ENCODE measurements around the gene LPP. TPM values are rescaled to one million over a fixed set of nuclear protein-coding genes. Genes with fewer than 3 reads are reported as not detected.

LPP gene
- total RNA-seq, 1 experiment from 2014 or later = 54.0 TPM

- no peak overlapping the region for H2AFZ ChIP-seq (ENCODE audit: low read depth, low read length, poor library complexity, severe bottlenecking)
- no peak overlapping the region for H3K4me2 ChIP-seq (ENCODE audit: low read length)
- H3K9me2 ChIP-seq (ENCODE audit: insufficient read depth) = no peaks in the 10 kb centered on the region
- no peaks in the 10 kb centered on the region for H3K9me3 ChIP-seq (ENCODE audit: control insufficient read depth in 1 of 2, insufficient read depth in 1 of 2, low read depth in 1 of 2, low read length in 2 of 2)
- RAD21 ChIA-PET (ENCODE audit: low non-redundant PET in 1 of 2, low total read pairs in 2 of 2, uncharacterized antibody in 2 of 2, unreplicated experiment in 2 of 2) = no interaction called here
- H3K27ac ChIP-seq (ENCODE audit: low read depth, low read length) = no peak overlapping the region
- BruUV-seq (replicated peaks) = no TSS peak
- CTCF ChIA-PET = no interaction called here
- no peak for TF ChIP-seq EZH2phosphoT487 (IDR thresholded peaks at IDR 0.05; ENCODE audit: borderline replicate concordance)
- no peak for TF ChIP-seq ZFX (IDR thresholded peaks at IDR 0.05)
- TF ChIP-seq TCF7L2 (IDR thresholded peaks at IDR 0.05; ENCODE audit: borderline replicate concordance, extremely low read depth, insufficient read depth, insufficient read length) = no peak
- no peak for TF ChIP-seq YY1 (IDR thresholded peaks at IDR 0.05; ENCODE audit: extremely low read depth, insufficient replicate concordance, low read depth, low read length)
- TF ChIP-seq JUND (IDR thresholded peaks at IDR 0.05) = no peak
- no peaks in the 10 kb centered on the region for H3K79me2 ChIP-seq (ENCODE audit: insufficient read depth, low read length)
- H3K4me1 ChIP-seq (ENCODE audit: control insufficient read depth in 1 of 2, insufficient read depth in 2 of 2, low read length in 2 of 2) = no peaks in the 10 kb centered on the region
- ATAC-seq = no peak
- no peak overlapping the region for H3K9ac ChIP-seq (ENCODE audit: low read length)
- DNase-seq (ENCODE audit: low read depth, low spot score) = no peak
- no peaks in the 10 kb centered on the region for H3K36me3 ChIP-seq (ENCODE audit: control insufficient read depth in 1 of 2, insufficient read depth in 2 of 2, low read length in 2 of 2)
- intact Hi-C loops (cut with micrococcal nuclease) = no loop called here
- no peaks in the 10 kb centered on the region for H4K20me1 ChIP-seq (ENCODE audit: insufficient read depth)
- POLR2A ChIA-PET = no interaction called here
- H3K4me3 ChIP-seq (replicated peaks in 1 of 2; ENCODE audit: low read depth in 1 of 2, low read length in 2 of 2) = no peak overlapping the region
- H3K27me3 ChIP-seq (ENCODE audit: insufficient read depth, low read length) = no peaks in the 10 kb centered on the region
Observed at GRCh38 chr3:188658606-188659005, 504.6 kb downstream of the LPP start.

GRCh38 chr3:188659449-188660090 lies 505.6 kb downstream of the LPP start:
- no peaks in the 10 kb centered on the region for H3K79me2 ChIP-seq (ENCODE audit: insufficient read depth, low read length)
- no peaks in the 10 kb centered on the region for H3K4me1 ChIP-seq (ENCODE audit: control insufficient read depth in 1 of 2, insufficient read depth in 2 of 2, low read length in 2 of 2)
- no peak overlapping the region for H3K4me3 ChIP-seq (replicated peaks in 1 of 2; ENCODE audit: low read depth in 1 of 2, low read length in 2 of 2)
- no peaks in the 10 kb centered on the region for H3K36me3 ChIP-seq (ENCODE audit: control insufficient read depth in 1 of 2, insufficient read depth in 2 of 2, low read length in 2 of 2)
- H4K20me1 ChIP-seq (ENCODE audit: insufficient read depth) = no peaks in the 10 kb centered on the region
- no peak overlapping the region for H3K9ac ChIP-seq (ENCODE audit: low read length)
- CTCF ChIA-PET = interaction anchor here (1.2 kb wide), 1 partner anchor 13 kb away, joined by 3 read pairs; no protein-coding TSS in a partner anchor
- no peaks in the 10 kb centered on the region for H3K9me2 ChIP-seq (ENCODE audit: insufficient read depth)
- H3K27ac ChIP-seq (ENCODE audit: low read depth, low read length) = no peak overlapping the region
- RAD21 ChIA-PET (ENCODE audit: low non-redundant PET in 1 of 2, low total read pairs in 2 of 2, uncharacterized antibody in 2 of 2, unreplicated experiment in 2 of 2) = no interaction called here
- no TSS peak for BruUV-seq (replicated peaks)
- H3K27me3 ChIP-seq (ENCODE audit: insufficient read depth, low read length) = no peaks in the 10 kb centered on the region
- H3K4me2 ChIP-seq (ENCODE audit: low read length) = no peak overlapping the region
- POLR2A ChIA-PET = interaction anchor here (0.7 kb wide), 1 partner anchor 199 kb away, joined by 3 read pairs; no protein-coding TSS in a partner anchor
- intact Hi-C loops (cut with micrococcal nuclease) = no loop called here
- ATAC-seq = no peak
- TF ChIP-seq SRF (IDR thresholded peaks at IDR 0.05; ENCODE audit: low read depth) (no peak), EZH2 (IDR thresholded peaks at IDR 0.05) (no peak), CBX3 (IDR thresholded peaks at IDR 0.05; ENCODE audit: low read depth) (no peak), POLR2AphosphoS5 (IDR thresholded peaks at IDR 0.05; ENCODE audit: low read depth, low read length) (no peak), EZH2phosphoT487 (IDR thresholded peaks at IDR 0.05; ENCODE audit: borderline replicate concordance) (no peak), TCF7L2 (IDR thresholded peaks at IDR 0.05; ENCODE audit: borderline replicate concordance, extremely low read depth, insufficient read depth, insufficient read length) (no peak), ZNF274 (IDR thresholded peaks at IDR 0.05; ENCODE audit: low read depth, low read length) (no peak), YY1 (IDR thresholded peaks at IDR 0.05; ENCODE audit: extremely low read depth, insufficient replicate concordance, low read depth, low read length) (no peak), RAD21 (IDR thresholded peaks at IDR 0.05; ENCODE audit: low read depth) (no peak), EGR1 (IDR thresholded peaks at IDR 0.05; ENCODE audit: low read depth) (no peak), FOSL1 (IDR thresholded peaks at IDR 0.05; ENCODE audit: low read depth) (no peak)
- TF ChIP-seq, protein P1, sequence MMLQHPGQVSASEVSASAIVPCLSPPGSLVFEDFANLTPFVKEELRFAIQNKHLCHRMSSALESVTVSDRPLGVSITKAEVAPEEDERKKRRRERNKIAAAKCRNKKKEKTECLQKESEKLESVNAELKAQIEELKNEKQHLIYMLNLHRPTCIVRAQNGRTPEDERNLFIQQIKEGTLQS (IDR thresholded peaks at IDR 0.05) = no peak
- TF ChIP-seq, protein P2, sequence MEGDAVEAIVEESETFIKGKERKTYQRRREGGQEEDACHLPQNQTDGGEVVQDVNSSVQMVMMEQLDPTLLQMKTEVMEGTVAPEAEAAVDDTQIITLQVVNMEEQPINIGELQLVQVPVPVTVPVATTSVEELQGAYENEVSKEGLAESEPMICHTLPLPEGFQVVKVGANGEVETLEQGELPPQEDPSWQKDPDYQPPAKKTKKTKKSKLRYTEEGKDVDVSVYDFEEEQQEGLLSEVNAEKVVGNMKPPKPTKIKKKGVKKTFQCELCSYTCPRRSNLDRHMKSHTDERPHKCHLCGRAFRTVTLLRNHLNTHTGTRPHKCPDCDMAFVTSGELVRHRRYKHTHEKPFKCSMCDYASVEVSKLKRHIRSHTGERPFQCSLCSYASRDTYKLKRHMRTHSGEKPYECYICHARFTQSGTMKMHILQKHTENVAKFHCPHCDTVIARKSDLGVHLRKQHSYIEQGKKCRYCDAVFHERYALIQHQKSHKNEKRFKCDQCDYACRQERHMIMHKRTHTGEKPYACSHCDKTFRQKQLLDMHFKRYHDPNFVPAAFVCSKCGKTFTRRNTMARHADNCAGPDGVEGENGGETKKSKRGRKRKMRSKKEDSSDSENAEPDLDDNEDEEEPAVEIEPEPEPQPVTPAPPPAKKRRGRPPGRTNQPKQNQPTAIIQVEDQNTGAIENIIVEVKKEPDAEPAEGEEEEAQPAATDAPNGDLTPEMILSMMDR (IDR thresholded peaks at IDR 0.05 in 2 of 3, conservative IDR thresholded peaks at IDR 0.05 in 1 of 3; ENCODE audit: borderline replicate concordance in 1 of 3, insufficient read depth in 1 of 3, low read depth in 2 of 3, low read length in 2 of 3) = no peak
- no peak overlapping the region for H2AFZ ChIP-seq (ENCODE audit: low read depth, low read length, poor library complexity, severe bottlenecking)
- DNase-seq (ENCODE audit: low read depth, low spot score) = no peak
- H3K9me3 ChIP-seq (ENCODE audit: control insufficient read depth in 1 of 2, insufficient read depth in 1 of 2, low read depth in 1 of 2, low read length in 2 of 2) = no peaks in the 10 kb centered on the region
